GM19328 (cell line): ENCODE measurements around the gene CEP41.
"Not testable (repeated sequence)": the region's sequence is repeated elsewhere in the genome, so short reads cannot be mapped to it uniquely, and the experiment has no call there.

Experiments
- ATAC-seq: cut with Tn5 transposase; IDR thresholded peaks from one replicate; pipeline ENCODE4 v1.9.1; 2021; ENCODE audit warnings: mild to moderate bottlenecking, moderate library complexity; ENCODE audit not compliant: unreplicated experiment

CEP41 gene

GRCh38 chr7:130390486-130390885 lies 50.3 kb downstream of the CEP41 start:
- ATAC-seq: no peak

- no peak for ATAC-seq
Observed at GRCh38 chr7:130388671-130389070, 52.1 kb downstream of the CEP41 start.

DNA sequence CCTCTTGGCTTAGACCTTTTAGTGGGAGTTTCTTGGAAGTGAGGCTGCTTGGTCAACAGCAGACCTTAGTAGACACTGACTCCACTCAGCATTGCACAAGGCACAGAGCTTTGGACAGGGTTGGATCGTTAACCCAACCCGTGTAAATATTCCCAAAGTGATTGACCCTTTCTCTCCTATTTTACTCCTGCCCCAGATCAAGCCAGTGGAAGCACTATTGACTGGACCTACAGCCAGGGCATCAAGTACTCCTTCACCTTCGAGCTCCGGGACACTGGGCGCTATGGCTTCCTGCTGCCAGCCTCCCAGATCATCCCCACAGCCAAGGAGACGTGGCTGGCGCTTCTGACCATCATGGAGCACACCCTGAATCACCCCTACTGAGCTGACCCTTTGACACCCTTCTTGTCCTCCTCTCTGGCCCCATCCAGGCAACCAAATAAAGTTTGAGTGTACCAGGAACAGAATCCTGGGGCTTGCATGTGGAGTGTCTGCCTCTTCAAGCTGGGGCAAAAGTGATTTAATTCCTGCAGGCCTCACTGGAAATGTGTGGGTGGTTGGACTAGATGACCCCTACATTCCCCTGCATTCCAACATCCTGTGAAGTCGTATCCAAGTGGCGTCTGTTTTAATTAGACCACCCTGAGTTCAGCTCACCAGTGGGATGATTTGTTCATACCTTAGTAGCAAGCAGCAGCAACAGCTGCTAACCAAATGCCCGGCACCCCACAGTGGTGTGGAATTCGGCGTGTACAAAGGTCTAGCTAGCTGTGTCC lies 53.0 kb downstream of the CEP41 start:
- no peak for ATAC-seq

GRCh38 chr7:130387306-130387627 lies 53.5 kb downstream of the CEP41 start:
- ATAC-seq: no peak

GRCh38 chr7:130386876-130387275 lies 53.9 kb downstream of the CEP41 start:
- no peak for ATAC-seq

- ATAC-seq: no peak
Observed at GRCh38 chr7:130385600-130386066, 55.2 kb downstream of the CEP41 start.

GRCh38 chr7:130384841-130385599 lies 55.8 kb downstream of the CEP41 start:
- ATAC-seq: no peak

GRCh38 chr7:130384371-130384801 lies 56.4 kb downstream of the CEP41 start:
- ATAC-seq: no peak

DNA sequence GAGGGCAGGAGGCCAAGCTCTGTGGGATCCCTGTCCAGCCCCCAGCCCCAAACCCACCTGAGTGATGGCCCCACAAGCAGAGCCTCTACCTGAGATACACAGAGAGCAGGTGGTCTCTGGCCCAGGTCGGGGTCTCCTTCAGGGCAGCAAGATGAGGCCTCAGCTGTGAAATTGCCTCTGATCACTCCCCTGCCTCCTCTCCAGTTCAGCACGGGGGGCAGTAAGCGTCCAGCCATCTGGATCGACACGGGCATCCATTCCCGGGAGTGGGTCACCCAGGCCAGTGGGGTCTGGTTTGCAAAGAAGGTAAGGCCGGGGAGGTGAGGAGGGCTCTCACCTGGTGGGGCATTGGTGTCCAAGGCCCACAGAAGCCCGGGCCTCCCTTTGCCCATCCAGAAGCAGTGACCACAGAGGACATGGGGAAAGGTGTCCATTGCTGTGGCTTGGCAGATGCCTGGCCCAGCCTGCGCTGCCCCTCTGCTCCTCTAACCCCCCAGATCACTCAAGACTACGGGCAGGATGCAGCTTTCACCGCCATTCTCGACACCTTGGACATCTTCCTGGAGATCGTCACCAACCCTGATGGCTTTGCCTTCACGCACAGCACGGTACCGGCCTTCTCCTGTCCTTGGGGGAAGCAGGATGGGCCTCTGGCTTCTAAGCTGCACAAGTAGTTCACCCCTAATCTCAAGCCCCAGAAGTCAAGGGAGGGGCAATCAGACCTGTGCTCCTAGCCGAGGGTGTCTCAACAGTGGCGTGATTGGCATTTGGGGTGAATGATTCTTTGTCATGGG lies 57.4 kb downstream of the CEP41 start:
- ATAC-seq: no peak

- no peak for ATAC-seq
Observed at GRCh38 chr7:130381468-130382312, 59.1 kb downstream of the CEP41 start.

GRCh38 chr7:130380861-130381455 lies 59.9 kb downstream of the CEP41 start:
- no peak for ATAC-seq

GRCh38 chr7:130379921-130380860 lies 60.6 kb downstream of the CEP41 start, which contains the start of gene CPA1:
Gene CPA1 (plus strand): TSS chr7:130380494. CDS start chr7:130380521, 27 bp downstream.
- no peak for ATAC-seq

GRCh38 chr7:130379532-130379920 lies 61.3 kb downstream of the CEP41 start:
- no peak for ATAC-seq

GRCh38 chr7:130379019-130379418 lies 61.8 kb downstream of the CEP41 start:
- ATAC-seq: no peak

DNA sequence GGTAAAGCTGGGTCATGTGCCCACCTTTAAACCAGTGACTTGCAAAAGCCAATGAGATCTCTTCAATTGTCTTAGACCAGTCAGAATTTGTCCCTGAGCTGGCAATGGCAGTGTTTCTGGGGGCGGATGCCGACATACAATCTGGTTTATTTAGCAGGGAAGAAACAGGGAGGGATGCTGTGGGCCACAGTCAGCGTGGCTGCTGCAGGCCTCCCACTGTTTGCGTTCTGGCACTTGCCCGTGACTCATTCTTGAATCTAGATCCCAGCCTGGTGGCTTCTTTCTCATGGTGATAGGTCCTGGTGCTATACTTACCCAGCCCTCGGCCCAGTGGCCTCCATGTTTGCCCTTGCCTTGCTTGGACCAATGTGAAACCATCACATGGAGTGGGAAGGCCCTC lies 63.6 kb downstream of the CEP41 start:
- ATAC-seq: no peak

DNA sequence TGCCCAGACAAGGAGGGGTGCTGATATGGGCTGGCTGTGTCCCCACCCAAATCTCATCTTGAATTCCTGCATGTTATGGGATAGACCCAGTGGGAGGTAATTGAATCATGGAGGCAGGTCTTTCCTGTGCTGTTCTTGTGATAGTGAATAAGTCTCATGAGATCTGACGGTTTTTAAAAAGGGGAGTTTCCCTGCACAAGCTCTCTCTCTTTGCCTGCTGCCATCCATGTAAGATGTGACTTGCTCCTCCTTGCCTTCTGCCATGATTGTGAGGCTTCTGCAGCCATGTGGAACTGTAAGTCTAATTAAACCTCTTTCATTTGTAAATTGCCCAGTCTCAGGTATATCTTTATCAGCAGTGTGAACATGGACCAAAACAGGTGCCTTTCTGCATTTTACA lies 64.4 kb downstream of the CEP41 start:
- not testable (repeated sequence) for ATAC-seq

GRCh38 chr7:130374507-130374906 lies 66.3 kb downstream of the CEP41 start:
- ATAC-seq: no peak

DNA sequence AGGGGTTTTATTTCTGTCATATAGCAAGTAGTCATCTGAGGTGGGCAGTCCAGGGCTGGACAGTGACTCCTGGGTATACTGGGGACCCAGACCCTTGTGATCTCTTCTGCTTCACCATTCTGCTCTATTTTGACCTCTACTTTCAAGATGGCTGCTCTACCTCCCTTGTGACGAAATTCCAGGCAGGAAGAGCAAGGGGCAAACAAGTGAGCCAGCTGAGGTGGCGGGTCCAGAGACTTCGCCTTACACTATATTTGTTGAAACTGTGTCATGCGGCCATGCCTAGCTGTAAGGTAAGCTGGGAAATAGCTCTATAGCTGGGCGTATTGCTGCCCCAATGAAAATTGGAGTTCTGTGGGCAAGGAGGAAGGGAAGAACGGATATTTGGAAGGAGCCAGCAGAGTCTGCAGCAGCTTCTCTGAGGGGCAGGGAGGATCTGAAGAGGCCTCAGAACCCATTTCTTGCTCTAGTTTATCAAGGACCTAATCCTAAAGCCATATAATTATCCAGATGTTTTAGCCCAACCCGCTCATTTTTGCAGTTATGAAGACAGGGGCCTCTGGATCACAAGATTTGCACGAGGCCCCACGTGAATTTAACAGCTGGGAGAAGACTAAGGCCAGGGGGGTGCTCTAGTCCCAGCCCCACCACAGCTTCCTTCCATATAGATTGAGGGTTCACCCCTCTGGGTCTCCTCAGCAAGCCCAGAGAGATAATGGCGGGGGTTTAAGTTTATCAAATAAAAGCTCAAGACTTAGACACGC lies 68.2 kb downstream of the CEP41 start:
- ATAC-seq: no peak
